ENCODE results near the gene IQSEC3. TPM values are rescaled to one million over a fixed set of nuclear protein-coding genes. Genes with fewer than 3 reads are reported as not detected.

Gene IQSEC3
- total RNA-seq, 1 donor from 2014 or later = 8.8 TPM

GRCh38 chr12:204261-204678, 137.7 kb downstream of the IQSEC3 start:
- Mint-ChIP-seq H3K4me1 (peaks cover 7% of the 10 kb centered on the region), H3K36me3 (no peaks in the 10 kb centered on the region), H3K9me3 (peaks cover 4% of the 10 kb centered on the region), H3K27ac (no peak overlapping the region), H3K4me3 (peak overlapping the region; percentile 63), H3K27me3 (ENCODE audit: low read depth) (peaks cover 85% of the 10 kb centered on the region)
- no peak for DNase-seq (ENCODE audit: low spot score in 2 of 2, unreplicated experiment in 2 of 2)
- TF ChIP-seq, protein P1, sequence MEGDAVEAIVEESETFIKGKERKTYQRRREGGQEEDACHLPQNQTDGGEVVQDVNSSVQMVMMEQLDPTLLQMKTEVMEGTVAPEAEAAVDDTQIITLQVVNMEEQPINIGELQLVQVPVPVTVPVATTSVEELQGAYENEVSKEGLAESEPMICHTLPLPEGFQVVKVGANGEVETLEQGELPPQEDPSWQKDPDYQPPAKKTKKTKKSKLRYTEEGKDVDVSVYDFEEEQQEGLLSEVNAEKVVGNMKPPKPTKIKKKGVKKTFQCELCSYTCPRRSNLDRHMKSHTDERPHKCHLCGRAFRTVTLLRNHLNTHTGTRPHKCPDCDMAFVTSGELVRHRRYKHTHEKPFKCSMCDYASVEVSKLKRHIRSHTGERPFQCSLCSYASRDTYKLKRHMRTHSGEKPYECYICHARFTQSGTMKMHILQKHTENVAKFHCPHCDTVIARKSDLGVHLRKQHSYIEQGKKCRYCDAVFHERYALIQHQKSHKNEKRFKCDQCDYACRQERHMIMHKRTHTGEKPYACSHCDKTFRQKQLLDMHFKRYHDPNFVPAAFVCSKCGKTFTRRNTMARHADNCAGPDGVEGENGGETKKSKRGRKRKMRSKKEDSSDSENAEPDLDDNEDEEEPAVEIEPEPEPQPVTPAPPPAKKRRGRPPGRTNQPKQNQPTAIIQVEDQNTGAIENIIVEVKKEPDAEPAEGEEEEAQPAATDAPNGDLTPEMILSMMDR (IDR thresholded peaks at IDR 0.05; ENCODE audit: unreplicated experiment) = no peak

DNA sequence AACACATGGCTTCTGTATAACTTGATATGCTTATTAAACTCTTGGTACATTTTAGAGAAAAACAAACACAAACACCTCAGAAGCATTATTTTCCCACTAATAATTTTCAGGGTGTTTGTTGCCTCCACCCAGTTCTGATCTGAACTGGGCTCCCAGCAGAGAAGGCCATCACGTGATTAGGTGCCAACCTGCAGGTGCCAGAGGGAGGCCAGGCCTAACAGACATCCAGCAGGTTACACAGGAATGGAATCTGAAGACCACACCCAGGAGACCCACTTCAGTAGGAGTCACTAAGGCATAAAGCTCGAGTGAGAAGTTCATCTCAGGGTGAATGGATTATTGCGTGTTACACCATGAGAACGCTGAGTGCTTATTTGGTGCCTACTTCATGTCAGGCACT, 138.5 kb downstream of the IQSEC3 start:
- TF ChIP-seq, protein P1 (IDR thresholded peaks at IDR 0.05; ENCODE audit: unreplicated experiment) = no peak
- DNase-seq (ENCODE audit: low spot score in 2 of 2, unreplicated experiment in 2 of 2) = no peak
- Mint-ChIP-seq H3K4me3 (peak overlapping the region; percentile 31), H3K4me1 (peaks cover 7% of the 10 kb centered on the region), H3K27ac (no peak overlapping the region), H3K27me3 (ENCODE audit: low read depth) (peaks cover 86% of the 10 kb centered on the region), H3K36me3 (no peaks in the 10 kb centered on the region), H3K9me3 (peaks cover 4% of the 10 kb centered on the region)

DNA sequence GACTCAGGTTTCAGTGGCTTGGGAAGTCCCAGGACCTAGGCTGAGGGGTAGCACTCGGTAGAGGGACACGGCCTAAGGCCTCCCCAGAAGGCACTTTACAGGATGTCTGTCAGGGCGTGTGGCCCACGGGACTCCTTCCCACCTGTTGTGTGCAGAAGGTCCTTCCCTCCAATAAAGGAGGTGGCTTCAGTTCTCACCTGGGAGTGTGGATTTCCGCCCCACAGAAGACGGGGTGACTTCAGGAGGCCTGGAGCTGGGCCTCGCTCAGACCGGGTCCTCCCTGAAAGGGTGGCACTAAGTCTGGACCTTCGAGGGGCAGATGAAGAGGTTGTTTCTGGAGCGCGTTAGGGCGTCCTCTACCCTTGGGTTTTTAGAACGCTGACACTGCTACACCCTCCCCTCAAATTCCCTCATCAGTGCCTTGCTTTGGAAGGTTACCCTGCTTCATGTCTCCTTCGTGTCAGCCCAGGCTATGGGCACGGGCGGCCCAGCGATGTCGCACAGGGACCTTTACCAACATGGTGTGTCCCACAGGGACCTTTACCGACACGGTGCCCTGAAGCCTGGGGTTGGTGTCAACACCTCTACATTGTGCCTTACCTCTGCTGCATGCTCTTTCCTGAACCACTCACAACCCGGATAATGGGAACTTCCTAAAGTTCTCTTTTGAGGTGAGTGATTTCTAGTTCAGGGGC, 140.3 kb downstream of the IQSEC3 start:
- Mint-ChIP-seq H3K4me3 (no peak overlapping the region), H3K27ac (no peak overlapping the region), H3K36me3 (no peaks in the 10 kb centered on the region), H3K9me3 (peaks cover 4% of the 10 kb centered on the region), H3K27me3 (ENCODE audit: low read depth) (peaks cover 84% of the 10 kb centered on the region), H3K4me1 (peaks cover 7% of the 10 kb centered on the region)
- no peak for DNase-seq (ENCODE audit: low spot score in 2 of 2, unreplicated experiment in 2 of 2)
- TF ChIP-seq, protein P1 (IDR thresholded peaks at IDR 0.05; ENCODE audit: unreplicated experiment) = no peak

GRCh38 chr12:207804-208203, 141.2 kb downstream of the IQSEC3 start:
- Mint-ChIP-seq H3K27ac (no peak overlapping the region), H3K4me1 (peaks cover 6% of the 10 kb centered on the region), H3K36me3 (no peaks in the 10 kb centered on the region), H3K4me3 (no peak overlapping the region), H3K9me3 (peaks cover 4% of the 10 kb centered on the region), H3K27me3 (ENCODE audit: low read depth) (peaks cover 82% of the 10 kb centered on the region)
- no peak for DNase-seq (ENCODE audit: low spot score in 2 of 2, unreplicated experiment in 2 of 2)
- TF ChIP-seq, protein P1 (IDR thresholded peaks at IDR 0.05; ENCODE audit: unreplicated experiment) = no peak

- Mint-ChIP-seq H3K27me3 (ENCODE audit: low read depth) (peaks cover 87% of the 10 kb centered on the region), H3K4me3 (no peak overlapping the region), H3K27ac (no peak overlapping the region), H3K36me3 (no peaks in the 10 kb centered on the region), H3K9me3 (peaks cover 4% of the 10 kb centered on the region), H3K4me1 (peaks cover 15% of the 10 kb centered on the region)
- DNase-seq (ENCODE audit: low spot score in 2 of 2, unreplicated experiment in 2 of 2) = no peak
- TF ChIP-seq, protein P1 (IDR thresholded peaks at IDR 0.05; ENCODE audit: unreplicated experiment) = no peak
These were observed 142.2 kb downstream of the IQSEC3 start for GRCh38 chr12:208813-209212.
